BE2C (cell line): Measurements from ENCODE around the gene BAHD1.

Experiments used
- DNase-seq: peaks from one replicate; pipeline ENCODE4 v3.0.0-alpha.2; 2020
- H3K27me3 ChIP-seq: fragments of 250-450 bp; sonication (Bioruptor Pico); 2 replicates; pipeline ENCODE4 v1.5.1; 2020; ENCODE audit warnings: mild to moderate bottlenecking
- H3K36me3 ChIP-seq: fragments of 250-450 bp; sonication (Bioruptor Pico); 2 replicates; pipeline ENCODE4 v1.5.1; 2020; ENCODE audit warnings: mild to moderate bottlenecking
- H3K4me1 ChIP-seq: fragments of 250-450 bp; sonication (Bioruptor Pico); 2 replicates; pipeline ENCODE4 v1.5.1; 2020
- H3K4me3 ChIP-seq: 2 replicates; pipeline ENCODE4 v1.5.1; 2011; ENCODE audit warnings: low read depth, low read length
- H3K9me3 ChIP-seq: fragments of 250-450 bp; sonication (Bioruptor Pico); 2 replicates; pipeline ENCODE4 v1.5.1; 2020
- TF ChIP-seq, protein P1 (sequence below): IDR thresholded peaks from 2 replicates; pipeline ENCODE4 v1.5.1; 2012; ENCODE audit warnings: mild to moderate bottlenecking, low read depth, low read length

BAHD1 gene

DNA sequence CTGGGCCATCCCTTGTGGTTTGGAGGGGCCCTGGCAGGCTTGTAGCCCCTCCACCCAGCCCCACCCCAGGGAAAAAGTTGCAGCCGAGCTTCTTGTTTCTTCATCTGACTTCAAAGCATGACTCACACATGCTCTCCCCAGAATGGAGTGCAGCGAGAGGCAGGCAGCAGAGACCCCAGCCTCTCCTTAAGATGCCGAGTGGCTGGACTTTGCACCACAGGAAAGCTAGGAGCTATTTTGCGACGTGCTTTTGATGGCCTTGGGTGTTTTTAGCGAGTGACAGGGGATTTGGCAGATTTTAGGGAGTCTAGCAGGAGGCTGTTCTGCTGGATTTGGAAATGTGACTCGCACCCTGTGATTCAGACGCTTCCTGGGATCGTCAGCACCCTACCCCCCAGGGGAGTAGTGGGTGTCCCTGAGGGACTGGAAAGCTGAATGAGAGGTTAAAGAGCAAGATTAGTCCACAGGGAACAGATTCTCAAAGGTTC lies 14.2 kb downstream of the BAHD1 start:
- no peaks in the 10 kb centered on the region for H3K9me3 ChIP-seq
- peaks cover 14% of the 10 kb centered on the region for H3K36me3 ChIP-seq
- peaks cover 15% of the 10 kb centered on the region for H3K4me1 ChIP-seq
- DNase-seq = no peak
- H3K27me3 ChIP-seq = no peaks in the 10 kb centered on the region
- no peak overlapping the region for H3K4me3 ChIP-seq
- TF ChIP-seq, protein P1, sequence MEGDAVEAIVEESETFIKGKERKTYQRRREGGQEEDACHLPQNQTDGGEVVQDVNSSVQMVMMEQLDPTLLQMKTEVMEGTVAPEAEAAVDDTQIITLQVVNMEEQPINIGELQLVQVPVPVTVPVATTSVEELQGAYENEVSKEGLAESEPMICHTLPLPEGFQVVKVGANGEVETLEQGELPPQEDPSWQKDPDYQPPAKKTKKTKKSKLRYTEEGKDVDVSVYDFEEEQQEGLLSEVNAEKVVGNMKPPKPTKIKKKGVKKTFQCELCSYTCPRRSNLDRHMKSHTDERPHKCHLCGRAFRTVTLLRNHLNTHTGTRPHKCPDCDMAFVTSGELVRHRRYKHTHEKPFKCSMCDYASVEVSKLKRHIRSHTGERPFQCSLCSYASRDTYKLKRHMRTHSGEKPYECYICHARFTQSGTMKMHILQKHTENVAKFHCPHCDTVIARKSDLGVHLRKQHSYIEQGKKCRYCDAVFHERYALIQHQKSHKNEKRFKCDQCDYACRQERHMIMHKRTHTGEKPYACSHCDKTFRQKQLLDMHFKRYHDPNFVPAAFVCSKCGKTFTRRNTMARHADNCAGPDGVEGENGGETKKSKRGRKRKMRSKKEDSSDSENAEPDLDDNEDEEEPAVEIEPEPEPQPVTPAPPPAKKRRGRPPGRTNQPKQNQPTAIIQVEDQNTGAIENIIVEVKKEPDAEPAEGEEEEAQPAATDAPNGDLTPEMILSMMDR = no peak

DNA sequence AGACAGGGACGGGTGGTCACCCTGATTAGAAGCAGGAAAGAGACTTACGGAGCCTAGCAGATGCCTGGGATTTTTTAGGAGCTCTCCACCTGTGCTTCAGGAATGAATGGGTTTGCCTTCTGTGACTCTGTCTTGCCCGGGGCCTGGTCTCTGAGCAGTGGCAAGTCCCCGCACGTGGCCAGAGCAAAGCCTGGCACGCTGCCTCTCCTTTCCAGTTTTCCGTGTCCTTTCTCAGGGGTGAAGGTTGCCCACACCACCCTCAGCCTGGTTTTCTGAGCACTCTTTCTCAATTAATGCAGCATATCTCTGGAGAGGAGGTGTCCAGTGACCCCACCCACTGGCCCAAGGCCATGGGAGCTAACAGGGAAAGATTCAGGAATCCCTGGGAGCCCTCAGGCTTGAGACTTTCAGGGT lies 15.6 kb downstream of the BAHD1 start:
- Histone ChIP-seq H3K9me3 (no peaks in the 10 kb centered on the region), H3K4me1 (peaks cover 15% of the 10 kb centered on the region), H3K4me3 (no peak overlapping the region), H3K36me3 (peaks cover 16% of the 10 kb centered on the region), H3K27me3 (no peaks in the 10 kb centered on the region)
- TF ChIP-seq, protein P1 = no peak
- DNase-seq = no peak

DNA sequence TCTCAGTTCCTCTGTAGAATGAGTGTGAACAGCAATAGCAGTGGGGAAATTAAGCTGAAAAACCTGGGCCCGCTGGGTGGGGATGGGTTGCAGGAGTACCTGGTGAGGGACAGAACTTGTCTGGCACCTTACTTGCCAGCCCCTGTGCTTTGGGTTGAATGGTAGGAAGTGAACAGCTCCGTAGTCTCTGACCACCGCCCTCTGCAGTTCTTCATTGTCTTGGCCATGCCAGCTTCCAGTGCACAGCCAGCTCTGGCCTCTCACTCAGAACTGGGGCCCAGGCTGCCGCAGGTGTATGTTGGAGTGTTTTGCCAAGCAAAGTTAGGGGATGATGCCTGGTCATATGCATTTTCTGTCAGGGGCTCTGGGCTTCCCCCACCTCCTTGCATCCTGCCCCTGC lies 16.0 kb downstream of the BAHD1 start:
- H3K4me1 ChIP-seq = peaks cover 15% of the 10 kb centered on the region
- no peaks in the 10 kb centered on the region for H3K9me3 ChIP-seq
- TF ChIP-seq, protein P1 = no peak
- no peaks in the 10 kb centered on the region for H3K27me3 ChIP-seq
- H3K4me3 ChIP-seq = no peak overlapping the region
- DNase-seq = no peak
- H3K36me3 ChIP-seq = peaks cover 16% of the 10 kb centered on the region

DNA sequence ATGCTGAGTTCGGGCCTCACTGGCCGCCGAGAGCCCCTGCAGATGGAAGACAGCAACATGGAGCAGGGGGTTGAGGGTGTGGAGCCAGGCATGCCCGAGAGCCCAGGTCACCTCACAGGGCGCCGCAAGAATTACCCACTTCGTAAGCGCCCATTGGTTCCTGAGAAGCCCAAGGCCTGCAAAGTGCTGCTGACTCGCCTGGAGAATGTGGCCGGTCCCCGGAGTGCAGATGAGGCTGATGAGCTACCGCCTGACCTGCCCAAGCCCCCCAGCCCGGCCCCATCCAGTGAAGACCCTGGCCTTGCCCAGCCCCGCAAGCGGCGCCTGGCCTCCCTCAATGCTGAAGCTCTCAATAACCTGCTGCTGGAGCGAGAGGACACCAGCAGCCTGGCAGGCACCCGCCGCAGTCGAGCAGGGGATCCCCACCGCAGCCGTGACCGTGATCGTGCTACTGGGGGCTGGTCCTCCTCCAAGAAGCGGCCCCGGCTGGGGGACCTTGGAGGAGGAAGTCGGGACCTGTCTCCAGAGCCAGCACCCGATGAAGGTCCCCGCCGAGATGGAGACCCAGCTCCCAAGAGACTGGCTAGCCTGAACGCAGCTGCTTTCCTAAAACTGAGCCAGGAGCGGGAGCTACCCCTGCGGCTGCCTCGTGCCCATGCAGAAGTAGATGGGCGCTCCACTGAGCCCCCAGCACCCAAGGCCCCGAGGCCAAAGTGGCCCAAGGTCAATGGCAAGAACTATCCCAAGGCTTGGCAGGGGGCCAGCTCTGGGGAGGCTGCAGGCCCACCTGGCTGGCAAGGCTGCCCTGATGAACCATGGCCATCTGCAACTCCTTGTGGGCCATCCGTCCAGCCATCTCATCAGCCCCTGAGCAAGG lies 18.0 kb downstream of the BAHD1 start:
- no peak for DNase-seq
- H3K9me3 ChIP-seq = no peaks in the 10 kb centered on the region
- TF ChIP-seq, protein P1 = no peak
- peaks cover 33% of the 10 kb centered on the region for H3K36me3 ChIP-seq
- no peaks in the 10 kb centered on the region for H3K27me3 ChIP-seq
- no peak overlapping the region for H3K4me3 ChIP-seq
- H3K4me1 ChIP-seq = peaks cover 15% of the 10 kb centered on the region

DNA sequence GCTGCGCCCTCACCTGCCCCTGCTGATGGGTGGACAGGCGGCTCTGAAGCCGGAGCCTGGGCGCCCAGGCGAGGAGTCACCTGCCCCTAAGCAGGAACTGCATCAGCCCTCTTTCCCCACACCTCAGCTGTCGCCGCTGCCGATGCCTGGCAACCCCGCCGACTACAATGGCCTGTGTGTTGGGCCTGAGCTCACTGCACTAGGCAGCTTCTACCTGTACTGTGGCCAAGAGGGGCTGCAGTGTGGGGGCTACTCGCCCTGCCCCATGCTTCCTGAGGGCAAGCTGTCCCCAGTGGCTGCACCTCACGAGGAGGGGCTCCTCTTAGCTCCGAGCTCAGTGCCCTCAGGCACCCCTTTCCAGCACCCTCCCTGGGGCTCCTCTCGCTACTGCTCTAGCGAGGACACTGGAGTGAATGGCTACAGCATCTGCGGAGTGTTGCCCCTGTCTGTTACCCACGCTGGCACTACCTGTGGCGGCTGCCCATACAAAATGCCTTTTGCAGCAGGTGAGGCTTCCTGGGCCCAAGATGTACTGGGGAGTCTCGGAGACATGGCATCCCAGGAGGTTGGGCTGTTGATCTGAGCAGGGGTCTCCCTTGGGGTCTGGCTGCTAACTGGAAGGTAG lies 18.8 kb downstream of the BAHD1 start:
- TF ChIP-seq, protein P1 = no peak
- DNase-seq = no peak
- Histone ChIP-seq H3K9me3 (no peaks in the 10 kb centered on the region), H3K4me1 (peaks cover 13% of the 10 kb centered on the region), H3K4me3 (no peak overlapping the region), H3K27me3 (no peaks in the 10 kb centered on the region), H3K36me3 (peaks cover 40% of the 10 kb centered on the region)

DNA sequence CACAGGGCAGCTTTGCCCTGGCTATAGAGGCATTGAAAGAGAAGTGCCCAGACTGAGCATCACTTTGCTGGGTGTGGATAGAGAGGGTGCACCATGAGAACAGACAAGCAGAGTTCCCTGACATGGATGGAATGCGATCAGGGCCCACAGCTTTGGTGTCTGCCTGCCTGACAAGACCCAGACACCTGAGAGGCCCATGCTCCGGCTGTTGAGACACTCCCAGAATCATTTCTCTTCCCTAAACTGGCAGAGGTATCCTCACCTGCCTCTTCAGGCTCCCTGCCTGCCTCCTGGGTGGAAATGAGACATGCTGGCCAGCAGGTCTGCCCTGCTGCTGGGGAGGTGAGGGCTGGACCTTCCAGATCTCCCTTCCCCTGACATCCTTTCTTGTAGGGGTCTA lies 19.7 kb downstream of the BAHD1 start:
- no peaks in the 10 kb centered on the region for H3K9me3 ChIP-seq
- TF ChIP-seq, protein P1 = no peak
- no peaks in the 10 kb centered on the region for H3K27me3 ChIP-seq
- no peak for DNase-seq
- H3K36me3 ChIP-seq = peaks cover 49% of the 10 kb centered on the region
- H3K4me3 ChIP-seq = no peak overlapping the region
- H3K4me1 ChIP-seq = peaks cover 7% of the 10 kb centered on the region
